HL-60 (cell line): ENCODE data around the gene CLEC2L.

Experiments
- DNase-seq, 2 experiments: peaks; one replicate each; pipeline ENCODE4 v3.0.0-alpha.2; 2010 to 2020; ENCODE audit warnings: low read depth in 1 of 2, low spot score in 1 of 2
- H3K27ac ChIP-seq: fragments of 250-450 bp; sonication (Bioruptor Pico); replicated peaks from 2 replicates; pipeline ENCODE4 v1.5.1; 2020; ENCODE audit warnings: mild to moderate bottlenecking, moderate library complexity
- H3K27me3 ChIP-seq: fragments of 250-450 bp; sonication (Bioruptor Pico); 2 replicates; pipeline ENCODE4 v1.5.1; 2021; ENCODE audit warnings: mild to moderate bottlenecking, moderate library complexity; ENCODE audit not compliant: insufficient read depth, poor library complexity, severe bottlenecking
- H3K4me3 ChIP-seq: replicated peaks from 2 replicates; pipeline ENCODE4 v1.5.1; 2011; ENCODE audit warnings: mild to moderate bottlenecking, control low read depth, low read length; ENCODE audit not compliant: insufficient read depth
- GABPA ChIP-seq: IDR thresholded peaks from 2 replicates; pipeline ENCODE4 v1.6.1; 2012; ENCODE audit warnings: low read depth
- POLR2AphosphoS5 ChIP-seq: IDR thresholded peaks from 2 replicates; pipeline ENCODE4 v1.6.1; 2012; ENCODE audit warnings: low read depth
- SPI1 ChIP-seq: IDR thresholded peaks from 2 replicates; pipeline ENCODE4 v1.6.1; 2012; ENCODE audit warnings: low read depth, mild to moderate bottlenecking, borderline replicate concordance
- TF ChIP-seq, protein P1 (sequence below): IDR thresholded peaks from one replicate; pipeline ENCODE4 v1.5.1; 2011; ENCODE audit warnings: low read length, control low read depth, inconsistent platforms; ENCODE audit not compliant: insufficient read depth
- TF ChIP-seq, protein P2 (sequence below): IDR thresholded peaks from 2 replicates; pipeline ENCODE4 v1.6.1; 2012; ENCODE audit warnings: low read depth; ENCODE audit not compliant: insufficient replicate concordance

The CLEC2L gene

GRCh38 chr7:139487366-139488080 is 36.0 kb upstream of the CLEC2L start:
- no peak overlapping the region for H3K27ac ChIP-seq
- DNase-seq, result no peak
- TF ChIP-seq, protein P1, sequence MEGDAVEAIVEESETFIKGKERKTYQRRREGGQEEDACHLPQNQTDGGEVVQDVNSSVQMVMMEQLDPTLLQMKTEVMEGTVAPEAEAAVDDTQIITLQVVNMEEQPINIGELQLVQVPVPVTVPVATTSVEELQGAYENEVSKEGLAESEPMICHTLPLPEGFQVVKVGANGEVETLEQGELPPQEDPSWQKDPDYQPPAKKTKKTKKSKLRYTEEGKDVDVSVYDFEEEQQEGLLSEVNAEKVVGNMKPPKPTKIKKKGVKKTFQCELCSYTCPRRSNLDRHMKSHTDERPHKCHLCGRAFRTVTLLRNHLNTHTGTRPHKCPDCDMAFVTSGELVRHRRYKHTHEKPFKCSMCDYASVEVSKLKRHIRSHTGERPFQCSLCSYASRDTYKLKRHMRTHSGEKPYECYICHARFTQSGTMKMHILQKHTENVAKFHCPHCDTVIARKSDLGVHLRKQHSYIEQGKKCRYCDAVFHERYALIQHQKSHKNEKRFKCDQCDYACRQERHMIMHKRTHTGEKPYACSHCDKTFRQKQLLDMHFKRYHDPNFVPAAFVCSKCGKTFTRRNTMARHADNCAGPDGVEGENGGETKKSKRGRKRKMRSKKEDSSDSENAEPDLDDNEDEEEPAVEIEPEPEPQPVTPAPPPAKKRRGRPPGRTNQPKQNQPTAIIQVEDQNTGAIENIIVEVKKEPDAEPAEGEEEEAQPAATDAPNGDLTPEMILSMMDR, result no peak
- no peak for TF ChIP-seq GABPA
- TF ChIP-seq, protein P2, sequence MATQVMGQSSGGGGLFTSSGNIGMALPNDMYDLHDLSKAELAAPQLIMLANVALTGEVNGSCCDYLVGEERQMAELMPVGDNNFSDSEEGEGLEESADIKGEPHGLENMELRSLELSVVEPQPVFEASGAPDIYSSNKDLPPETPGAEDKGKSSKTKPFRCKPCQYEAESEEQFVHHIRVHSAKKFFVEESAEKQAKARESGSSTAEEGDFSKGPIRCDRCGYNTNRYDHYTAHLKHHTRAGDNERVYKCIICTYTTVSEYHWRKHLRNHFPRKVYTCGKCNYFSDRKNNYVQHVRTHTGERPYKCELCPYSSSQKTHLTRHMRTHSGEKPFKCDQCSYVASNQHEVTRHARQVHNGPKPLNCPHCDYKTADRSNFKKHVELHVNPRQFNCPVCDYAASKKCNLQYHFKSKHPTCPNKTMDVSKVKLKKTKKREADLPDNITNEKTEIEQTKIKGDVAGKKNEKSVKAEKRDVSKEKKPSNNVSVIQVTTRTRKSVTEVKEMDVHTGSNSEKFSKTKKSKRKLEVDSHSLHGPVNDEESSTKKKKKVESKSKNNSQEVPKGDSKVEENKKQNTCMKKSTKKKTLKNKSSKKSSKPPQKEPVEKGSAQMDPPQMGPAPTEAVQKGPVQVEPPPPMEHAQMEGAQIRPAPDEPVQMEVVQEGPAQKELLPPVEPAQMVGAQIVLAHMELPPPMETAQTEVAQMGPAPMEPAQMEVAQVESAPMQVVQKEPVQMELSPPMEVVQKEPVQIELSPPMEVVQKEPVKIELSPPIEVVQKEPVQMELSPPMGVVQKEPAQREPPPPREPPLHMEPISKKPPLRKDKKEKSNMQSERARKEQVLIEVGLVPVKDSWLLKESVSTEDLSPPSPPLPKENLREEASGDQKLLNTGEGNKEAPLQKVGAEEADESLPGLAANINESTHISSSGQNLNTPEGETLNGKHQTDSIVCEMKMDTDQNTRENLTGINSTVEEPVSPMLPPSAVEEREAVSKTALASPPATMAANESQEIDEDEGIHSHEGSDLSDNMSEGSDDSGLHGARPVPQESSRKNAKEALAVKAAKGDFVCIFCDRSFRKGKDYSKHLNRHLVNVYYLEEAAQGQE, result no peak
- no peak for TF ChIP-seq SPI1
- TF ChIP-seq POLR2AphosphoS5, result no peak
- H3K27me3 ChIP-seq, result peaks cover 22% of the 10 kb centered on the region
- no peak overlapping the region for H3K4me3 ChIP-seq

- Histone ChIP-seq H3K27ac (no peak overlapping the region), H3K4me3 (no peak overlapping the region), H3K27me3 (peaks cover 11% of the 10 kb centered on the region)
- TF ChIP-seq GABPA (no peak), SPI1 (no peak)
- no peak for DNase-seq
Measured at GRCh38 chr7:139488810-139489209, 34.7 kb upstream of the CLEC2L start.

DNA sequence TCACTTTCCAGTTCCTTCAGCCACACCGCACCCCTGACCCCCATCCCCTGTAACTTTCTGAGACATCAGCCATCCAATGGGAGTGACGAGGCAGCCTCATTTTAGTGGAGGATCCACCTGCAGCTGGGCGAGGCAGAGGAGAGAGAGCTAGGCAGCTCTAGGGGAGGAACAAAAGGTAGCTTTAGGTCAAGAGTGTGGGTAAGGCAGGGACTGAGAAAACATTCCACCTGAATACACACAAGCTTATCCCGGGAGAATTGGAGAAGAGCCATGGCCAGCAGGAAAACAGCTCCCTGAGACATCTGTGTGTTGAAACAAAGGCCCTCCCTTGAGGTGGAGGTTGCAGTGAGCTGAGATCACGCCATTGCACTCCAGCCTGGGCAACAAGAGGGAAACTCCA is 33.4 kb upstream of the CLEC2L start:
- DNase-seq, result no peak
- Histone ChIP-seq H3K27me3 (no peaks in the 10 kb centered on the region), H3K4me3 (no peak overlapping the region), H3K27ac (no peak overlapping the region)
- TF ChIP-seq POLR2AphosphoS5, result no peak
- TF ChIP-seq, protein P2, result no peak
- TF ChIP-seq SPI1, result no peak
- no peak for TF ChIP-seq GABPA

GRCh38 chr7:139492293-139492692 is 31.2 kb upstream of the CLEC2L start:
- H3K27ac ChIP-seq, result no peak overlapping the region
- TF ChIP-seq POLR2AphosphoS5, result no peak
- TF ChIP-seq GABPA, result no peak
- TF ChIP-seq SPI1, result no peak
- TF ChIP-seq, protein P2, result no peak
- TF ChIP-seq, protein P1, result no peak
- no peak overlapping the region for H3K4me3 ChIP-seq
- no peaks in the 10 kb centered on the region for H3K27me3 ChIP-seq
- DNase-seq, result no peak
